Left cardiac atrium (tissue), 4 donors: ENCODE results near the gene NRBF2. TPM values are rescaled to one million over a fixed set of nuclear protein-coding genes. Genes with fewer than 3 reads are reported as not detected.
"Not testable (repeated sequence)": the region's sequence is repeated elsewhere in the genome, so short reads cannot be mapped to it uniquely, and the experiment has no call there.

Experiments
- ATAC-seq, 2 donors: fragments of 200-7000 bp; cut with Tn5 transposase; one replicate each; pipeline ENCODE4 v1.9.1; 2020; ENCODE audit warnings: mild to moderate bottlenecking in 2 of 2, moderate library complexity in 2 of 2
- DNase-seq: peaks from one replicate; pipeline ENCODE4 v3.0.0-alpha.2; 2020
- intact Hi-C, 2 donors: fragments of 100-400 bp; cut with DNase I; formaldehyde crosslinking; loops; one replicate each; pipeline versions ENCODE4 v1.14.1 to v1.15.1; 2022 to 2023
- long read RNA-seq: library from polyadenylated mRNA; unstranded; transcript quantifications from one replicate; pipeline ENCODE4 v2.0.0, GENCODE V29; 2021
- total RNA-seq, 2 donors: library from RNA; stranded (reverse); fragmentation: NEBNext Ultra II Directional; extraction: Animal tissue kit (Norgen Biotek cat#: 25700); gene quantifications; one replicate each; pipeline ENCODE4 v1.2.1, GENCODE V29; 2021
- donor health status: DM: no; HTN: yes; CAD: no.
- donor health status: DM: no; HTN: yes; CAD: no; lungs with severe emphysema.
- donor health status: DM: yes; HTN: yes; CAD: no.
- donor health status: Dilated cardiomyopathy.

NRBF2 gene
- total RNA-seq: 10 to 100 TPM; 12.7 to 18.7 TPM
- long read RNA-seq, transcript NRBF2-201 (4 exons, 1,853 nt): major isoform, 32 of 38 reads
- long read RNA-seq, partial matches to known transcripts: 0 of 38 reads
- long read RNA-seq, other reads (novel, unspliced or antisense): 5 of 38 reads

GRCh38 chr10:63133056-63133820 is at the start of gene NRBF2:
Gene NRBF2 (plus strand): TSS chr10:63133328. CDS start chr10:63133471, 143 bp downstream.
- ATAC-seq (peak; percentile 99 to 100), DNase-seq (peak; percentile 99)
- intact Hi-C loops: loop anchor here in 1 of 2 donors (10.0 kb wide), 1 partner anchor 138 kb away; no protein-coding TSS in a partner anchor

GRCh38 chr10:63083406-63083805 is 49.7 kb upstream of the NRBF2 start:
- ATAC-seq: not testable (repeated sequence)

GRCh38 chr10:63083904-63084689 is 49.0 kb upstream of the NRBF2 start:
- peak; percentile 73 for DNase-seq
- ATAC-seq: peak; percentile 91 to 94
- intact Hi-C loops: loop anchor here (1.0 to 10.0 kb wide), 4 partner anchors 469 to 645 kb away; no protein-coding TSS in a partner anchor

More at GRCh38 chr10:63083406-63083805, 49.7 kb upstream of the NRBF2 start:
- DNase-seq: not testable (repeated sequence)
- intact Hi-C loops: loop anchor here (5.0 to 10.0 kb wide), 2 partner anchors 469 to 471 kb away; no protein-coding TSS in a partner anchor

- ATAC-seq (peak in 1 of 2 donors; percentile 39), DNase-seq (no peak)
- intact Hi-C loops: loop anchor here (1.0 to 10.0 kb wide), 4 partner anchors 470 to 646 kb away; no protein-coding TSS in a partner anchor
These were observed 48.3 kb upstream of the NRBF2 start for GRCh38 chr10:63084690-63085382.

GRCh38 chr10:63093227-63093626 is 39.9 kb upstream of the NRBF2 start:
- ATAC-seq (no peak), DNase-seq (no peak)
- intact Hi-C loops: no loop called here

GRCh38 chr10:63094405-63094804 is 38.7 kb upstream of the NRBF2 start:
- ATAC-seq: no peak
- no peak for DNase-seq
- intact Hi-C loops: no loop called here

- intact Hi-C loops: no loop called here
- ATAC-seq (no peak), DNase-seq (no peak)
These were observed 38.2 kb upstream of the NRBF2 start for GRCh38 chr10:63094881-63095280.

GRCh38 chr10:63099734-63100133 is 33.4 kb upstream of the NRBF2 start:
- DNase-seq (no peak), ATAC-seq (no peak)
- intact Hi-C loops: no loop called here

GRCh38 chr10:63101091-63101490 is 32.0 kb upstream of the NRBF2 start:
- DNase-seq, intact Hi-C loops, ATAC-seq: not testable (repeated sequence)

GRCh38 chr10:63102279-63102883 is 30.7 kb upstream of the NRBF2 start:
- DNase-seq, ATAC-seq, intact Hi-C loops: not testable (repeated sequence)

GRCh38 chr10:63103178-63103577 is 29.9 kb upstream of the NRBF2 start:
- ATAC-seq, DNase-seq, intact Hi-C loops: not testable (repeated sequence)

GRCh38 chr10:63103971-63104409 is 29.1 kb upstream of the NRBF2 start:
- DNase-seq (no peak), ATAC-seq (no peak)
- intact Hi-C loops: no loop called here

GRCh38 chr10:63105225-63106110 is 27.7 kb upstream of the NRBF2 start:
- intact Hi-C loops: no loop called here
- ATAC-seq: peak in 1 of 2 donors; percentile 48

GRCh38 chr10:63106111-63106755 is 26.9 kb upstream of the NRBF2 start:
- ATAC-seq (peak in 1 of 2 donors; percentile 66), DNase-seq (peak; percentile 54)
- intact Hi-C loops: no loop called here

More at GRCh38 chr10:63105225-63106110, 27.7 kb upstream of the NRBF2 start:
- DNase-seq: no peak

GRCh38 chr10:63107943-63108437 is 25.1 kb upstream of the NRBF2 start:
- no peak for DNase-seq
- no peak for ATAC-seq
- intact Hi-C loops: no loop called here

GRCh38 chr10:63110940-63111339 is 22.2 kb upstream of the NRBF2 start:
- intact Hi-C loops: no loop called here
- ATAC-seq (no peak), DNase-seq (no peak)
